GM03348 (cell line): ENCODE data around the gene ADRA2C.
A peak's percentile ranks its signal among the peaks of the same experiment; 100 is the strongest.

ENCODE experiments used
- DNase-seq: peaks from one replicate; pipeline ENCODE4 v3.0.0; 2012; ENCODE audit warnings: low spot score

The ADRA2C gene

GRCh38 chr4:3766036-3766784 is at the start of gene ADRA2C:
ADRA2C (plus strand) TSS chr4:3766385; CDS start chr4:3766607, 222 bp downstream.
- peak; percentile 80 for DNase-seq

- no peak for DNase-seq
Measured at GRCh38 chr4:3716631-3717235, 49.5 kb upstream of the ADRA2C start.

- DNase-seq = no peak
Measured at GRCh38 chr4:3717241-3717640, 48.9 kb upstream of the ADRA2C start.

GRCh38 chr4:3718462-3718861 is 47.7 kb upstream of the ADRA2C start:
- DNase-seq = no peak

- DNase-seq = no peak
Measured at GRCh38 chr4:3719191-3719590, 47.0 kb upstream of the ADRA2C start.

- no peak for DNase-seq
Measured at GRCh38 chr4:3719836-3720235, 46.3 kb upstream of the ADRA2C start.

GRCh38 chr4:3720466-3720865 is 45.7 kb upstream of the ADRA2C start:
- no peak for DNase-seq

- DNase-seq = no peak
Measured at GRCh38 chr4:3721186-3721585, 45.0 kb upstream of the ADRA2C start.

- no peak for DNase-seq
Measured at GRCh38 chr4:3721627-3722026, 44.6 kb upstream of the ADRA2C start.

- no peak for DNase-seq
Measured at GRCh38 chr4:3722446-3723231, 43.5 kb upstream of the ADRA2C start.

GRCh38 chr4:3723232-3723642 is 42.9 kb upstream of the ADRA2C start:
- no peak for DNase-seq

- no peak for DNase-seq
Measured at GRCh38 chr4:3724319-3725231, 41.6 kb upstream of the ADRA2C start.

- no peak for DNase-seq
Measured at GRCh38 chr4:3725936-3726870, 40.0 kb upstream of the ADRA2C start.

- DNase-seq = no peak
Measured at GRCh38 chr4:3727847-3728469, 38.2 kb upstream of the ADRA2C start.

GRCh38 chr4:3729188-3729881 is 36.9 kb upstream of the ADRA2C start:
- peak; percentile 86 for DNase-seq

GRCh38 chr4:3729882-3730226 is 36.3 kb upstream of the ADRA2C start:
- DNase-seq = no peak

GRCh38 chr4:3730422-3731190 is 35.6 kb upstream of the ADRA2C start:
- no peak for DNase-seq

- DNase-seq = no peak
Measured at GRCh38 chr4:3732076-3733028, 33.8 kb upstream of the ADRA2C start.
